Activated CD8-positive, alpha-beta T cell treated with anti-CD3 and anti-CD28 coated beads, Interleukin-2, amount 10 ng/mL, durations not matched to agents 7 days and 5 days (primary cell): Measurements from ENCODE around the gene MX2. TPM values are rescaled to one million over a fixed set of nuclear protein-coding genes. Genes with fewer than 3 reads are reported as not detected.
"Not testable (repeated sequence)": the region's sequence is repeated elsewhere in the genome, so short reads cannot be mapped to it uniquely, and the experiment has no call there.

Experiments
- ATAC-seq: fragments of 150-1000 bp; cut with Tn5 transposase; one replicate; pipeline ENCODE4 v1.10.0; 2021; ENCODE audit warnings: moderate library complexity
- CTCF ChIA-PET: fragments of 350-600 bp; sonication (Branson Sonifier 250); formaldehyde crosslinking; loops from one replicate; lab custom pipeline; 2021; ENCODE audit warnings: antibody characterized with exemption; lab: Charles Lee
- POLR2A ChIA-PET: fragments of 350-600 bp; sonication (Branson Sonifier 250); formaldehyde crosslinking; loops from one replicate; lab custom pipeline; 2021; ENCODE audit warnings: antibody characterized with exemption; lab: Charles Lee
- DNase-seq: peaks from one replicate; pipeline ENCODE4 v3.0.0-alpha.2; 2020
- H3K27ac Mint-ChIP-seq: one replicate; pipeline ENCODE4 v1.8.0; 2021; ENCODE audit warnings: mild to moderate bottlenecking, mixed read lengths
- H3K27me3 Mint-ChIP-seq: one replicate; pipeline ENCODE4 v1.8.0; 2021; ENCODE audit warnings: low read depth, mixed read lengths
- H3K36me3 Mint-ChIP-seq: one replicate; pipeline ENCODE4 v1.8.0; 2021; ENCODE audit warnings: low read depth, mixed read lengths
- H3K4me1 Mint-ChIP-seq: one replicate; pipeline ENCODE4 v1.8.0; 2021; ENCODE audit warnings: low read depth, mixed read lengths
- H3K4me3 Mint-ChIP-seq: one replicate; pipeline ENCODE4 v1.8.0; 2021; ENCODE audit warnings: mild to moderate bottlenecking, mixed read lengths
- H3K9me3 Mint-ChIP-seq: one replicate; pipeline ENCODE4 v1.8.0; 2022; ENCODE audit warnings: mixed read lengths; ENCODE audit not compliant: insufficient read depth
- total RNA-seq, 2 experiments: library from RNA; stranded (reverse); gene quantifications; one replicate each; pipeline ENCODE4 v1.2.3, GENCODE V29; 2021

Gene MX2, protein sequence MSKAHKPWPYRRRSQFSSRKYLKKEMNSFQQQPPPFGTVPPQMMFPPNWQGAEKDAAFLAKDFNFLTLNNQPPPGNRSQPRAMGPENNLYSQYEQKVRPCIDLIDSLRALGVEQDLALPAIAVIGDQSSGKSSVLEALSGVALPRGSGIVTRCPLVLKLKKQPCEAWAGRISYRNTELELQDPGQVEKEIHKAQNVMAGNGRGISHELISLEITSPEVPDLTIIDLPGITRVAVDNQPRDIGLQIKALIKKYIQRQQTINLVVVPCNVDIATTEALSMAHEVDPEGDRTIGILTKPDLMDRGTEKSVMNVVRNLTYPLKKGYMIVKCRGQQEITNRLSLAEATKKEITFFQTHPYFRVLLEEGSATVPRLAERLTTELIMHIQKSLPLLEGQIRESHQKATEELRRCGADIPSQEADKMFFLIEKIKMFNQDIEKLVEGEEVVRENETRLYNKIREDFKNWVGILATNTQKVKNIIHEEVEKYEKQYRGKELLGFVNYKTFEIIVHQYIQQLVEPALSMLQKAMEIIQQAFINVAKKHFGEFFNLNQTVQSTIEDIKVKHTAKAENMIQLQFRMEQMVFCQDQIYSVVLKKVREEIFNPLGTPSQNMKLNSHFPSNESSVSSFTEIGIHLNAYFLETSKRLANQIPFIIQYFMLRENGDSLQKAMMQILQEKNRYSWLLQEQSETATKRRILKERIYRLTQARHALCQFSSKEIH
- total RNA-seq: 10 to 100 TPM; 56.0 to 58.6 TPM

DNA sequence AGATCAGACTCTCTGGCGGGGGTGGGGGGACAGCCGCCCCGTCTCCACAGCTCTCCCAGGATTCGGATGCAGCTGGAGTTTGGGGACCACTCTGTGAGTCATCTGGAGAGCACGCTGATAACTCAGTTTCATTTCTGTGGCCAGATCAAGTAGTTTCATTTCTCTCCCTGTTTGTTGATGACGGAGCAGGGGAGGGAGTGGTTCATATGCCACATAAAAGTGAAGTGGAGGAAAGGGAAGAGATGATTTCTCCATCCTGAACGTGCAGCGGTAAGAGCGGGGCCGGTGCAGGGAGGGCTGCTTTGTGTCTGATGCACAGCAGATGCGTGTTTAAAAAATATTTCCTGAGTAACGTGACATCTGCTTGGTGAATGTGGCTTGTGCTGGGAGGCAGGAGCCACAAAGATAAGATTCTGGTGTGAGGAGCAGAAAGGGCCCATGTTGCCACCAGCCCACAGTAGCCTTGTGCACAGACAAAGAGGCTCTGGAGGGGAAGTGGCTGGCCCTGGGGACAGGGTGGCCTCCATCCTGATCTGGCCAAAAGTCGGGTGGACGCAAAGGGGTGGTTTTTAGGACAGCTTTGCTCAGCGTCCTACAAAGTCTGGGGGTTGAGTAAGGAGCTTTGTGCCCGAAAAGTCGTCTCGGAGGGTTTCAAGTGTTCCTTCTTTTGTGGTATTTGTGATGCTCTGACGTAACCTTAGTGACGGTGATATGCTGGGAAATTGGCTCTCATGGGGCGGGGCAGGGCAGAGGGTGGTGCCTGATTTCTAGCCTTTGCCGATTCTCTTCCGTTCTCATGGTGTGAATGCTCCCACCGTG, at the start of gene MX2:
Gene MX2, plus strand, starts transcription at position 242 of the 819 bp plus-strand sequence. CDS start 14,880 bp downstream, outside the sequence.
- ATAC-seq: peak; percentile 84
- peak; percentile 91 for DNase-seq
- peak within 1 kb of the TSS; percentile 89 for H3K4me3 Mint-ChIP-seq
- peak within 1 kb of the TSS; percentile 100 for H3K27ac Mint-ChIP-seq
- H3K4me1 Mint-ChIP-seq: peaks cover 76% of the 10 kb centered on the region
- POLR2A ChIA-PET: interaction anchor here (0.6 to 8.8 kb wide), 12 partner anchors 9 to 871 kb away, joined by 3 to 178 read pairs (median 4); partner anchors contain the start of gene MX1
- CTCF ChIA-PET: interaction anchor here (0.6 to 3.3 kb wide), 6 partner anchors 49 to 78 kb away, joined by 3 to 19 read pairs (median 3); no protein-coding TSS in a partner anchor
- no peaks in the 10 kb centered on the region for H3K27me3 Mint-ChIP-seq
- no peaks in the 10 kb centered on the region for H3K9me3 Mint-ChIP-seq
- peaks cover 36% of the 10 kb centered on the region for H3K36me3 Mint-ChIP-seq

DNA sequence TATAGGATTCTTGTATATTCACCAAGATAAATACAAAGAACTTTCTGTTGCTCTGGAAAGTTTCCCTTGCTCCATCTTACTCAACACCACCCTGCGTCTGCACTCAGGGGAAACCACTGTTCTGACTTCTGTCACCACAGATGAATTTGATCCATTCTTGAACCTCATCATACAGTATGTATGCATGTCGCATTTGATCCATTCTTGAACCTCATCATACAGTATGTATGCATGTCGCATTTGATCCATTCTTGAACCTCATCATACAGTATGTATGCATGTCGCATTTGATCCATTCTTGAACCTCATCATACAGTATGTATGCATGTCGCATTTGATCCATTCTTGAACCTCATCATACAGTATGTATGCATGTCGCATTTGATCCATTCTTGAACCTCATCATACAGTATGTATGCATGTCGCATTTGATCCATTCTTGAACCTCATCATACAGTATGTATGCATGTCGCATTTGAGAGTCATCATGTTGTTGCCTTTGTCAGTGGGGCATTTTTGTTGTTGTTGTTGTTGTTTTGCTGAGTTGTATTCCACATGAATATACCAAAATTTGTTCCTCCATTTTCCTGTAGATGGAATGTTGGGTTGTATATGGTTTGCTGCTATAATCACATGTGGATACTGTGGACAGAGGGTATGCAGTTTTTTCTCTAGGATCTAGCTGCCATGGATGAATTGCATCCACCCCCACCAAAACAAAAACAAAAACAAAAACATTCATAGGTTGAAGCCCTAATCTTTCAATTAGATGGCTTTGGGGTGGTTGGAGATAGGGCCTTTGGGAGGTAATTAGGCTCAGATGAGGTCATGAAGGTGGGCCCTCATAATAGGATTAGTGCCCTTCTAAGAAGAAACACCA, 48.3 kb upstream of the MX2 start:
- H3K36me3 Mint-ChIP-seq, H3K9me3 Mint-ChIP-seq, H3K4me1 Mint-ChIP-seq, H3K4me3 Mint-ChIP-seq, ATAC-seq, POLR2A ChIA-PET, H3K27ac Mint-ChIP-seq, DNase-seq, CTCF ChIA-PET: not testable (repeated sequence)
- peaks cover 52% of the 10 kb centered on the region for H3K27me3 Mint-ChIP-seq

DNA sequence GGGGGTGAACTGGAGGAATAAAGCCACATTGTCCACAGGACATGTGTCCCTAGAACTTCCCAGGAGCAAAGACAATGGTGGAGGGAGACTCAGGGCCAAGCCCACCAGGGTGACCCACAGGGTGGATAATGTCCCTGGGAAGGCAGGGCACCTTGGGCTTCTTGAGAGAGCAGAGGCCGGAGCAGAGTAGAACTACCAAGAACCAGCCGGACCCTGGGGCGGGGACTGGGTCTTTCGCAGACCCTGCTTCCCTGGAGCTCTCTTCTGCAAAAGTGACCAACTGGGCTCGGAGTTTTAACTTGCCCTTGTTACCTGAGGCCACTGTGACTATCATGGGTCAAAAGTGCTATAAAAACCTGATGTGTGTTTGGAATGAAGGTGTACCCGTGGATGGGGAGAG, 46.1 kb upstream of the MX2 start:
- DNase-seq (no peak), ATAC-seq (no peak)
- H3K4me3 Mint-ChIP-seq: no peak overlapping the region
- POLR2A ChIA-PET: no interaction called here
- H3K4me1 Mint-ChIP-seq: no peaks in the 10 kb centered on the region
- CTCF ChIA-PET: no interaction called here
- no peaks in the 10 kb centered on the region for H3K36me3 Mint-ChIP-seq
- H3K27me3 Mint-ChIP-seq: peaks cover 61% of the 10 kb centered on the region
- H3K27ac Mint-ChIP-seq: no peak overlapping the region
- H3K9me3 Mint-ChIP-seq: no peaks in the 10 kb centered on the region

DNA sequence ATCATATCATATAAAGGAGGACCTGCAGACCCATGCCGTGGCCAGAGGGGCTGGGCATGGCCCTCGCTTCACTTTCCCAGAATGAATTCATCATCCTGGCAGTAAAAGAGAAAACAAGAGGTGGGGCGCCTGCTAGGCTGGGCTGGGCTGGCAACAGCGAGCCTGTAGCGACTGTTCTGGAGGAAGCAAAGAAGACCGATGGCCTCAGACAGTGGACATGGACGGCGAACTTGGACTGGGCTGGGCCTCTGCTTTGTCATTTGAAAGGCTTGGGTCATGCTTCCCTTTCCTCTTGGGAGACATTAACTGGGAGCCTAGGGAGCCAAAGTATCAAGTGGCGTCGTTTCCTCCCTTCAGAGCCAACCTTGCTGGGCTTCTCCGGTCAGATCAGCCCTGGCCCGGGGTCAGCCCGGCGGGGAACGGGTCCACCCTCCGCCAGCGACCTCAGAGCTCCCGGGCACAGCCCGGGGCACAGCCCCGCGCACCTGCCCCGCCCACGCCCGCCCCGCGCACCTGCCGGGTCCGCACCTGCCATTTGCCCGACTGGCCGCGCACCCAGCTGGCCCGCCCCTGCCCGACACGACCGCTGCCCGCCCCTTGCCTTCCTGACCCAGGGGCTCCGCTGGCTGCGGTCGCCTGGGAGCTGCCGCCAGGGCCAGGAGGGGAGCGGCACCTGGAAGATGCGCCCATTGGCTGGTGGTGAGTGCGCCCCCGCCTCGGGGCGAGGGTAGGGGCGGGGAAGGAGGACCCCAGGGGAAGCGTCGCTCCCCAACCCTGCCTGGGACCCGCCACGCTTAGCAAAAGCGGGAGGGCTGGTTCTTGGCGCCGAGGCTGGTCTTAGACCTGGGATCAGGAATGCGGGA, 45.4 kb upstream of the MX2 start, which contains the start of gene FAM3B:
Gene FAM3B, plus strand, starts transcription at position 602 of the 863 bp plus-strand sequence. Its CDS starts 79 bp downstream, at position 681.
- no peak for DNase-seq
- H3K27ac Mint-ChIP-seq: no peak within 1 kb of the TSS
- peaks cover 63% of the 10 kb centered on the region for H3K27me3 Mint-ChIP-seq
- POLR2A ChIA-PET: no interaction called here
- no peaks in the 10 kb centered on the region for H3K36me3 Mint-ChIP-seq
- no peak for ATAC-seq
- no peaks in the 10 kb centered on the region for H3K9me3 Mint-ChIP-seq
- no peak within 1 kb of the TSS for H3K4me3 Mint-ChIP-seq
- peaks cover 6% of the 10 kb centered on the region for H3K4me1 Mint-ChIP-seq
- CTCF ChIA-PET: no interaction called here

DNA sequence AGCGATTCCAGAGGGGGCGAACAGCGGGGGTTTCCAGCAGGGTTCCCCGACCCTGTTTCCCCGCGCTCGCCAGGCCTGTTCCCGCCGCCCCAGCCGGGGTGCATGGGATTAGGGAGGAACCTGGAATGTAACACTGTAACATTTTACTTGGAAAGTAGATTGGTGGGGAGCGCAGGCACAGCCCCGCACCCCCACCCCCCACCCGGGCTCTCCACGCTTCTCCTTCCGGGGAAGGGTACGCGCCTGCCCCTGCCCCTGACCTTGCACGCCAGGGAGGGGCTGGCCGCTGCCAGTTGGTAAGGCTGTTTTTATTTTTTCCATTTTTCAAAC, 44.8 kb upstream of the MX2 start:
- ChIA-PET POLR2A (no interaction called here), CTCF (no interaction called here)
- ATAC-seq (no peak), DNase-seq (no peak)
- Mint-ChIP-seq H3K4me3 (no peak overlapping the region), H3K27me3 (peaks cover 62% of the 10 kb centered on the region), H3K27ac (no peak overlapping the region), H3K36me3 (no peaks in the 10 kb centered on the region), H3K4me1 (peaks cover 11% of the 10 kb centered on the region), H3K9me3 (no peaks in the 10 kb centered on the region)

DNA sequence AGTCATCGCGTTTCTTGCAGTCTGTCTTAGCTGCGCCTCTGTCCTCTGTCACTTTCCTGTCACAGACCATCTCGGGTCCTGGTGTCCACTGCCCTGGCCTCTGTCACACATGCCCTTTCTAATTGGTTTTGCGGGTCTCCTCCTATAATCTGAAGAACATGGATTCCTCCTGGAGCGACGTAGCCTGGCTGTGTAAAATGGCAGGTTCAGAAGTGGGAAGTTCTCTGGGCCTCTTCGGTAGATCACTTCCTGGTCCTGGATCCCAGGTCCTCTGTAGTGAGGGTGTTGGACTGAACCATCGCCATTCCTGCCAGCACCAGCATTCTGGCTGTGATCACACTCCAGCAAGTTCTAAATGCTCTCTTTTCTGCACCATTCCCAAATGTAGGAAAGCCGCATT, 44.4 kb upstream of the MX2 start:
- Mint-ChIP-seq H3K27ac (no peak overlapping the region), H3K27me3 (peaks cover 61% of the 10 kb centered on the region), H3K4me1 (peaks cover 11% of the 10 kb centered on the region), H3K4me3 (no peak overlapping the region), H3K36me3 (no peaks in the 10 kb centered on the region), H3K9me3 (no peaks in the 10 kb centered on the region)
- DNase-seq (no peak), ATAC-seq (no peak)
- ChIA-PET CTCF (no interaction called here), POLR2A (no interaction called here)

DNA sequence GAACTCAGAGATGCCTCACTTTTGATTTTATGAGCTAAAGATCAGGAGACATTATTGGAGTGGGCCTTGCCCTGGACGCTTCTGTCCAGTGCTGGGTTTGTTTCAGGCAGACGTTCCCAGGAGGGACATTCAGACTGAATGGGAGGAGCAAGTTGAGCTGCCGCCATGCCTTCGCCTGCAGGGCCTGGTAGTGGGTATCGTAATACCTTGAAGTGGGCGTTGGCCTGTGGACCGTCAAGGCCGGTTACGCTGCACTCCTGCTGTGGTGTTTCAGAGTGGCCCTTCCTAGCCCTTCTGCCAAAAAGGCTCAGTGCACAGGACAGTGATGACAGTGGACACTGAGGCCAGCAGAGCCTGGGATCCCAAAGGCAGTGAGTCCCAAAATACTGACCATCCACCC, 43.6 kb upstream of the MX2 start:
- no peak for ATAC-seq
- ChIA-PET CTCF (interaction anchor here (1.2 kb wide), 1 partner anchor 35 kb away, joined by 3 read pairs; no protein-coding TSS in a partner anchor), POLR2A (interaction anchor here (1.6 kb wide), 1 partner anchor 43 kb away, joined by 5 read pairs; the partner anchor contains the start of gene MX2)
- Mint-ChIP-seq H3K27me3 (peaks cover 57% of the 10 kb centered on the region), H3K4me1 (peaks cover 11% of the 10 kb centered on the region), H3K36me3 (no peaks in the 10 kb centered on the region), H3K9me3 (no peaks in the 10 kb centered on the region), H3K27ac (no peak overlapping the region), H3K4me3 (no peak overlapping the region)
- DNase-seq: no peak

DNA sequence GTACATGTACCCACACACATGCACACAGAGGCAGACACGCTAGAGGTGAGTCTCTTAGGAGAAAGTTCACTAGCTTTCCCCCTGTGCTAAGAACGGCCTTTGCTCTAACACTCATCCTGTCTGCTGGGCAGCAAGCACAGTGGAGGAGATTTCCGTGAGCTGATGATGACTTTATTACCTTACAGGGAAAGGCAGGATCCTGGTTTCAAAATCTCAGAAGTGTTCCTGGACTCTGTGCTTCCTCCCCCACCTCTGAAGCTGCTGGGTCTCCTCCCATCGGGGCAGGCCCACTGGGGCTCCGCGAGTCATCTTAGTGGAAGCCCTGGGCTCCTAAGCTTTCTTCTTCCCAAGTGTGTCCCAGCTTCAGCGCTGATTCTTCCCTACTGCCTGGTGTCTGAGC, 42.6 kb upstream of the MX2 start:
- ATAC-seq: no peak
- Mint-ChIP-seq H3K36me3 (no peaks in the 10 kb centered on the region), H3K9me3 (no peaks in the 10 kb centered on the region), H3K27ac (no peak overlapping the region), H3K4me3 (no peak overlapping the region), H3K27me3 (peaks cover 52% of the 10 kb centered on the region), H3K4me1 (peaks cover 11% of the 10 kb centered on the region)
- no peak for DNase-seq
- POLR2A ChIA-PET: interaction anchor here (1.6 kb wide), 1 partner anchor 42 kb away, joined by 5 read pairs; the partner anchor contains the start of gene MX2
- CTCF ChIA-PET: interaction anchor here (2.5 kb wide), 1 partner anchor 36 kb away, joined by 17 read pairs; no protein-coding TSS in a partner anchor

DNA sequence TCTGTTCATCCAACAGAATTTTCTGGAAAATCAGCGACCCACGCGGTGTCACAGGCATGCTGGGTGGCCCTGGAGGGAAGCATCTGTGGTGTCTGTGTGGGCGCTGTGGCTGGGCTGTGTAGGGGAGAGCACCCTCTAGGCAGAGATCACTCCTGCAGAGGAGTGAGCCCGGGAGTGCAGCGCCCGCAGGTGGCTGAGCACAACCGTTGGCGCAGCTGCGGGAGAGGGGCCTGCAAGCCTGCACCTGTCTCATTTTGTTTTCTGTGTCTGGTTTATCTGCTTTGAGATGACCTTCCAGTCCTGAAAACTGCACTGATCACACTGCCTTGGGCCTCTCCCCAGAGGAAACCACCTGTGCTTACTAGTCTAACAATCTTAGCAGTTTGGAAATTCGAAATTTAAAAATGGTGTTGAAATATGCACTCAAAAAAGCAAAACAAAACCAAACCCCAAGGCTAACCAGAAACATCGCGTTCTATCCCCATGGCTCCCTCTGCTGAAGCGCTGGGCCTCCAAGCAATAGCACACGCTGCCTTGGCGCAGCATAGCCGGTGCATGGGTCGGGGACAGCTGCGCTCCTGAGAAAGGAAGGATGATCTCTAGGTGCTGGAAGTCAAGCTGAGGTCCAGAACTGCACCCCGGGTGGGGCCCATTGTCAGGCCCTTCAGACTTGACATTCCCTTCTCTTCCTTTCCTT, 40.5 kb upstream of the MX2 start:
- H3K4me1 Mint-ChIP-seq: peaks cover 11% of the 10 kb centered on the region
- no peaks in the 10 kb centered on the region for H3K36me3 Mint-ChIP-seq
- no peaks in the 10 kb centered on the region for H3K9me3 Mint-ChIP-seq
- H3K27me3 Mint-ChIP-seq: peaks cover 33% of the 10 kb centered on the region
- H3K4me3 Mint-ChIP-seq: no peak overlapping the region
- peak; percentile 69 for ATAC-seq
- POLR2A ChIA-PET: no interaction called here
- no peak overlapping the region for H3K27ac Mint-ChIP-seq
- peak; percentile 38 for DNase-seq
- CTCF ChIA-PET: interaction anchor here (0.8 to 2.5 kb wide), 3 partner anchors 16 to 49 kb away, joined by 3 to 17 read pairs (median 3); no protein-coding TSS in a partner anchor
